ENCODE data around the gene CEACAM18.

CEACAM18 gene

DNA sequence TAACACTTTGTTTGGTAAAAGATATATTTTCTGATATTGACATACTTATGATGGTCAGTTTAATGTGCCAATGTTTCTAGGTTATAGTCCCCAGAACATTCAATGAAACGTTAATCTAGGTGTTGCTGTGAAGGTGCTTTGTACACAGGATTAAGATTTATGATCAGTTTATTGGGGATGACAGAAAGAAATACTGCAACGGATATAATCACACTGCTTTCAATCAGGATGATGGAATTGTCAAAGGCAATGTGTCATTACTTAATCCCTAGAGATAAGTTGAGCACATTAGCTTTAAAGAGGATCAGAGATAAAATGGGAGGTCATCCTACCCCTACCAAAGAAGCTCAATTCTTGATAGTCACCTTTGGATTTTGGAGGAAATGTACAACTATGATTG lies 35.6 kb downstream of the CEACAM18 start:
- TF ChIP-seq, protein P1, sequence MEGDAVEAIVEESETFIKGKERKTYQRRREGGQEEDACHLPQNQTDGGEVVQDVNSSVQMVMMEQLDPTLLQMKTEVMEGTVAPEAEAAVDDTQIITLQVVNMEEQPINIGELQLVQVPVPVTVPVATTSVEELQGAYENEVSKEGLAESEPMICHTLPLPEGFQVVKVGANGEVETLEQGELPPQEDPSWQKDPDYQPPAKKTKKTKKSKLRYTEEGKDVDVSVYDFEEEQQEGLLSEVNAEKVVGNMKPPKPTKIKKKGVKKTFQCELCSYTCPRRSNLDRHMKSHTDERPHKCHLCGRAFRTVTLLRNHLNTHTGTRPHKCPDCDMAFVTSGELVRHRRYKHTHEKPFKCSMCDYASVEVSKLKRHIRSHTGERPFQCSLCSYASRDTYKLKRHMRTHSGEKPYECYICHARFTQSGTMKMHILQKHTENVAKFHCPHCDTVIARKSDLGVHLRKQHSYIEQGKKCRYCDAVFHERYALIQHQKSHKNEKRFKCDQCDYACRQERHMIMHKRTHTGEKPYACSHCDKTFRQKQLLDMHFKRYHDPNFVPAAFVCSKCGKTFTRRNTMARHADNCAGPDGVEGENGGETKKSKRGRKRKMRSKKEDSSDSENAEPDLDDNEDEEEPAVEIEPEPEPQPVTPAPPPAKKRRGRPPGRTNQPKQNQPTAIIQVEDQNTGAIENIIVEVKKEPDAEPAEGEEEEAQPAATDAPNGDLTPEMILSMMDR (IDR thresholded peaks at IDR 0.05; ENCODE audit: insufficient read depth, low read depth, low read length, missing control alignments) = no peak
- no peak overlapping the region for H3K4me3 ChIP-seq (ENCODE audit: low read depth, low read length)
- DNase-seq (ENCODE audit: low read depth) = no peak

DNA sequence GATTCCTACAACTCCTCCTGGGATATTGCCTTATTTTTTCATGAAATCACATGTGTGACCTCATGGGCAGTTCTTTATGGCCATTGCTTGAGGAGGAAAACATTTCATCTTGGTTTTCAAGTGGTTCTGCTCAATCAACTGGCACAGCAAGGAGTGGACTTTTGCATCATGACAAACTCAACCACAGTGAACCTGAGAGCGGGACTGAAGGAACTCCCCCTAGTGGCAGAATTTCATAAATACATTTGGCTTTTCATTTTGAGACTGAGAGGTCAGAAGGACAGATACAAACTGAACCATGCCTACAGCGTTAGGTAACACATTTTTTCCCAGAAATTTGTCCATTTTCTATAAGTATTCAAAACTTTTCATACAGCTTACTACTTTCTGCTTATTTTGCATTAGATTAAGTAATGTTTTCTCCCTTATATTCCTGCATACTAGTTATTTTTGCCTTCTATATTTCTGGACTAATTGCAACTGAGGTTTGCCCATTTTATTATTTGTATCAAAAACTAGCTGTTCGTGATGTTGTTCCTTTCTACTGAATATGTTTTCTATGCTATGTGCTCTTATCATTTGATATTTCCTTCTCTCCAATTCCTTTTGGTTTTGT lies 36.6 kb downstream of the CEACAM18 start:
- peak; percentile 72 for DNase-seq (ENCODE audit: low read depth)
- no peak overlapping the region for H3K4me3 ChIP-seq (ENCODE audit: low read depth, low read length)
- TF ChIP-seq, protein P1 (IDR thresholded peaks at IDR 0.05; ENCODE audit: insufficient read depth, low read depth, low read length, missing control alignments) = peak; percentile 78

DNA sequence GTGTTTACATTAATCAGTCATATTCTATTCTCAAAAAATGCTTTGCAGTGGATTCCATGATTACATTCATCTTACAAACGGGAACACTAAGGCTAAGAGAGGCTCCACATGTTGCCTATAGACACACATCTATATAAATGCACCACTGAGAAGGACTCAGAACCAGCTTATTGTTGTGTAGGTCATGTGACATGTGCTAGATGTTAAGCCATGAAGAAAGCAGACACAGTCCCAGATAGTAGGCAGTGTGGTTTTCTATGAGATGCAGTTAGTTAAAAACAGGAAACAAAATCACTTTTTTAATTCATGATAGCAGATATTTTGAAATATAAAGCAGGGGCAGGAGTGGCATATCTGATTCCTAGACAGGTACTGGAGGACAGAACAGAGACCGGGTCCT lies 42.4 kb downstream of the CEACAM18 start:
- TF ChIP-seq, protein P1 (IDR thresholded peaks at IDR 0.05; ENCODE audit: insufficient read depth, low read depth, low read length, missing control alignments) = no peak
- H3K4me3 ChIP-seq (ENCODE audit: low read depth, low read length) = no peak overlapping the region
- no peak for DNase-seq (ENCODE audit: low read depth)

GRCh38 chr19:51521357-51521756 lies 43.0 kb downstream of the CEACAM18 start:
- no peak for DNase-seq (ENCODE audit: low read depth)
- TF ChIP-seq, protein P1 (IDR thresholded peaks at IDR 0.05; ENCODE audit: insufficient read depth, low read depth, low read length, missing control alignments) = no peak

DNA sequence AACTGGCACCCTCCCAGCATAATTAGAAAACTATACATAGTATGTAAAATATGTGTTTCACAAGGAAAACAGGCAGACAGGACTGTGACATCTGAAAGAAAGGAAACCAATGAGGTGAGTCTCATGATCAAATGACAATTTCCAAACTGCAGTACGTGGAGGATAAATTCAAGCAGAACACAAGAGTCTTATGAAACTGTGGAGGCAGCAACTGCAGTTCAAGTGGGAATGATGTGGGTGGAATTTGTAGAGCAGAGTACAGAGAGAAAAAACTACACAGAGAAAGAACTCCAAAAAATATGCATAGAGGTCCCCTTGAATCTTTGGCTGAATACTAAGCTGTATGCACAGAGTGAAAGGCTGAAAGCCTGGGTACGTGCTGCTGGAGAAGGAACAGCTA lies 43.4 kb downstream of the CEACAM18 start:
- TF ChIP-seq, protein P1 (IDR thresholded peaks at IDR 0.05; ENCODE audit: insufficient read depth, low read depth, low read length, missing control alignments) = no peak
- H3K4me3 ChIP-seq (ENCODE audit: low read depth, low read length) = no peak overlapping the region
- no peak for DNase-seq (ENCODE audit: low read depth)

More at GRCh38 chr19:51521357-51521756, 43.0 kb downstream of the CEACAM18 start:
- no peak overlapping the region for H3K4me3 ChIP-seq (ENCODE audit: low read depth, low read length)

DNA sequence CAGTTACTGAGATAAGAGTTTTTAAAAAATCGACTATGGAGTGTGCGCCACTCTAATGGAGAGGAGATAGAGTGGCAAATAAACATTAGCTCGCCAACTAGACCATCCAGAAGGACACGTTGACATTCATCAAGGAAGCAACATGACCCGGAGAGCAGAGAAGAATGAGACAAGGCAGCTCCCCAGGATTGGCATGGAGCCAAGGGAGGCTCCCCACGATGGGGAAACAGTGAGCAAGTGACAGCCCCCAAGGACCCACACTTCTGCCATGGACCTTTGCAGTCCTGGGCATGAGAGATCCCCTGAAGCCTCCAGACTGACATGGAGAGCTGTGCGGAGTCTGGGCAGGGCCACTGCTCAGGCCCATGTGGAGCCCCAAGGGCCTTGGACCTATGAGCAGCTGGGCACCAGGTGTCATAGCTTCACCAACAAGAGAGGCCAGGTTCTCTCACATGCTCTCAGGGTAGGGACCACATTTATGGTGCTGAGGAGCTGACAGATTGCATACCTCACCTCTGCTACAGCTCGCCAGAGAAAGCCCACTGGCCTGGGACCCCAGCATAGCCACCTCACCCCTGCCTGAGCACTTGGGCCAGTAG lies 46.4 kb downstream of the CEACAM18 start:
- no peak overlapping the region for H3K4me3 ChIP-seq (ENCODE audit: low read depth, low read length)

More for the DNA sequence above, 46.4 kb downstream of the CEACAM18 start:
- DNase-seq (ENCODE audit: low read depth) = no peak
- TF ChIP-seq, protein P1 (IDR thresholded peaks at IDR 0.05; ENCODE audit: insufficient read depth, low read depth, low read length, missing control alignments) = no peak
